GOT3 (cell line): Measurements from ENCODE around the gene SWI5.
"Not testable (repeated sequence)": the region's sequence is repeated elsewhere in the genome, so short reads cannot be mapped to it uniquely, and the experiment has no call there.

ENCODE experiments used
- DNase-seq: peaks from one replicate; lab custom pipeline; 2025; ENCODE audit warnings: mixed read lengths; lab: John Stamatoyannopoulos, UW

Gene SWI5

DNA sequence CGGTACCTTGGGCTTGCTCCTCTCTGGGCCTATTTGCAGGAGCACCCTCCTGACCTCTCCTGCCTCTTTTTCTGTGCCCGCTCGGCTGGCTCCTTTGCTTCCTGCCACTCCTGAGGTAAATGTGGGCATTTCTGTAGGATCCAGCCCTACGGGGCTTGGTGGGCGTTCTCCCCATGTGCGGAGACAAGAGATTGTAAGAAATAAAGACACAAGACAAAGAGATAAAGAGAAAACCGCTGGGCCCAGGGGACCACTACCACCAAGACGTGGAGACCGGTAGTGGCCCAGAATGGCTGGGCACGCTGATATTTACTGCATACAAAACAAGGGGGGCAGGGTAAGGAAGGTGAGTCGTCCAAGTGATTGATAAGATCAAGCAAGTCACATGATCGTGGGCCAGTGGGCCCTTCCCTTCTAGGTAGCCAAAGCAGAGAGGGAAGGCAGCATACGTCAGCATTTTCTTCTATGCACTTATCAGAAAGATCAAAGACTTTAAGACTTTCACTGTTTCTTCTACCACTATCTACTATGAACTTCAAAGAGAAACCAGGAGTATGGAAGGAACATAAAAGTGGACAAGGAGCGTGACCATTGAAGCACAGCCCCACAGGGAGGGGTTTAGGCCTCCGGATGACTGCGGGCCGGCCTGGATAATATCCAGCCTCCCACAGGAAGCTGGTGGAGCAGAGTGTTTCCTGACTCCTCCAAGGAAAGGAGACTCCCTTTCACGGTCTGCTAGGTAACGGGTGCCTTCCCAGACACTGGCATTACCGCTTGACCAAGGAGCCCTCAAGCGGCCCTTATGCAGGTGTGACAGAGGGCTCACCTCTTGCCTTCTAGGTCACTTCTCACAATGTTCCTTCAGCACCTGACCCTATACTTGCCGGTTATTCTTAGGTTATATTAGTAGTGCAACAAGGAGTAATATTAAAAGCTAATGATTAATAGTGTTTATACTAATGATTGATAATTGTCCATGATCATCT lies 3.3 kb downstream of the SWI5 start:
- not testable (repeated sequence) for DNase-seq

DNA sequence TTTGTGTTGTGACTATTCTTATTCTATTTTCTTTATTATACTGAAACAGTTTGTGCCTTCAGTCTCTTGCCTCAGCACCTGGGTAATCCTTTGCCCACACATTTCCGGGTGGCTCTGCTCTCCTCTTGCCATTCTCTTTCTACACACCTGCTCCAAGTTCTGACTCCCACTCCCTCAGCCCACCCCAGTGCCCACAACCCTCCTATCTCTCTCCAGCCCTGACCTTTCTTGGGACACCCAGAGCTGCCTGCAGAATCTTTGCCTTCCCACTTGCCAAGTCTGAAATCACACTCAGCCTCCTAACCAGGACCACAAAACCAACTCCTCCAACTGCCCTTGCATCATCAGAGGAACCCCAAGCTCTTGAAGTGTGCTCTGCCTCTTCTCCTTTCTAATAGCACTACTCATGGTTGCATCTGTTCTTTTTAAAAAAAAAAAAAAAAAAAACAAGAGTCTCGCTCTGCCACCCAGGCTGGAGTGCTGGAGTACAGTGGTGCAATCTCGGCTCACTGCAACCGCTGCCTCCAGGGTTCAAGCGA lies 4.1 kb downstream of the SWI5 start:
- DNase-seq = no peak

DNA sequence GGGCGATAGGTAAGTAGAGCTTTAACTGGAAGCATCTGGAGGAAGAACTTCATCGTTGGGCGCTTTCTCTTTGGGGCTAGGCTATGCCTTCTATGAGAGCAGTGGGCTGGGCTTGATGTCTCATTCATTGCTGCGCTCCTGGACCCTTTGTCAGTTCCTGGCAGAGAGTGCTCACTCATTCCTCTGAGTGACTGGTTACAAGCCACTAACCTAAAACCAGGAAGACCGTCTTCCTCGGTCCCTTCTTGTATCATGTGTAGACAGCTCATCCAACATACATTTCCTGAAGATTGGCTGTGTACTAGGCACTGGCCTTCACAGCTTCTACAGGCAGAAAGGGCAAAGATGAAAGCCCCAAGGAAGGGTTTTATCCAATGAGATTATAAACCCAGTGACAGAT lies 6.4 kb downstream of the SWI5 start:
- no peak for DNase-seq

DNA sequence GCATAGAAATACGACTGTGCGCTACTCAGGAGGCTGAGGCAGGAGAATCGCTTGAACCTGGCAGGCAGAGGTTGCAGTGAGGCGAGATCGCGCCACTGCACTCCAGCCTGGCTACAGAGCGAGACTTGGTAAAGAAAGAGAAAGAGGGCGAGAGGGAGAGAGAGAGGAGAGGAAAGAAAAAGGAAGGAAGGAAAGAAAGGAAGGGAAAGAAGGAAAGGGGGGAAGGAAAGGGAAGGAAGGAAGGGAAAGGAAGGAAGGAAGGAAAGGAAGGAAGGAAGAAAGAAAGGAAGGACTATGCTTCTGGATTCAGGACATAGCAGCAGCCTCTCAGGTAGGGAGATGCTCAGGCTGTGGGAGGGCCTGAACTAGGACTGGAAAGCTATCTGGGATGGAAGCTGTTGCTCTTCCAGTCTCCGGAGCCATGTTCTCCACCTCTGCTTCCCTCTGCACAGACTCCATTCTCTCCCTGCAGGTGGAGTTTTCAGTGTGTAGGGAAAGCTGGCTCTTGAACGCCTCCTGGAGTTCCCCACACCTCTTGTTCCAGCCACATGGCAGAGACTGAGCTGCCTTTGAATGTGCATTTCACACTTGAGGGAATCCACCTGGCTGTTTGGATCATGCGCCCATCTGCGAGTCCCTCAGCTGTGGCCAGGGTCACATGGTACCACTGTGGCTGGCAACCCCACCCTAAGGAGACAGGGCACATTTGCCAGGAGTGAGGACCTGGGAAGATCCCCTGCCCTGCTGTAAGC lies 9.1 kb downstream of the SWI5 start:
- no peak for DNase-seq

DNA sequence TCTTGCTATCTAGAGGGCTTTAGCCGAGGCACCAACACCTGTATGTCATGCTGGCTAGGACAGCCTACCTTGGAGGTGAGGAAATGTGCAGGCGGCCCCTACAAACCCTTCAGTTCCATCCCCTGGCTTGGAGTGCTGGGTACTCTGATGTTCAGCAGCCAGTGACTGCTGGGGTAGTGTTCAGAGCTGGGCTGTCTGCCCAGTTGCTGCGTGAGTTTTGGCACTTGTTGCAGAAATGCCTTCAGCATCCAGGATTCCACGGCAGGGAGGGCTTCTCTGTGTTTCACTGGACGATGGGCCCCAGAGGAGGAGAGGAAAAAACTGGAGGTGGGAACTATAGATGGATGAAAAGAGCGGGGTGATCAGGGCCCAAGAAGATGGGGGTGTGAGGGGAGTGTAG lies 10.4 kb downstream of the SWI5 start:
- no peak for DNase-seq

DNA sequence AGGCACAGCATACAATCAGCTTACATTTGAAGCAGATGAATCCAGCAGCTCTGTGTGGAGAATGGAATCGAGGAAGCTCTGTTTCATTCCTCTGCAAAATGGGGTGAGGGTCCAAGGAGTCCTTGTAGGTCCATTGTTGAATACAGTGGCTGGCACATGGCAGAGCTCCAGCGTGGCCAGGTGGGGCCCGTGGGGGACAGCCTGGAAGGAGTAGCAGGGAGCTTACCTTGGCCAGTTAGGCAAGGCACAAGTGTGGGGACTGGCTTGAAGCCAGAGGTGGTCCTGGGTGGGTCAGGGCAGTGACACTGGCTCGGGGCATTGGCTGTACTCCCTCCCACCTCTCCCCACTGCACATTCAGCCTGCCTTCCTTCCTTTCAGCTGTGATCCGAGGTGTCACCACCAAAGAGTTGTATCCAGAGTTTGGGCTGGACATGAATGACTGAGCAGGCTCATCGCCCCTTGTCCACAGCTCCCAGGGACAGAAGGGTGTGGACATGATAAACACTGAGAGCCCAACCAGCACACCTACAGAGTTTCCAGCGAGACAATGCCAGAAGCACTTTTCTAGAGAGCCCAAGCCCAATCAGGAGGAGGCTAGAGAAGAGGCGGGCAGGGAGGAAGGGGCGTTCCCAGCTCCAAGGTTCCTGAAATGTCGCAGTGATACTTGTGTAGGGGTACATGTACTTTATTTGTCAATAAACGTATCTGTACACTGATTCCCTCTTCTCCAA lies 12.4 kb downstream of the SWI5 start:
- DNase-seq = no peak

DNA sequence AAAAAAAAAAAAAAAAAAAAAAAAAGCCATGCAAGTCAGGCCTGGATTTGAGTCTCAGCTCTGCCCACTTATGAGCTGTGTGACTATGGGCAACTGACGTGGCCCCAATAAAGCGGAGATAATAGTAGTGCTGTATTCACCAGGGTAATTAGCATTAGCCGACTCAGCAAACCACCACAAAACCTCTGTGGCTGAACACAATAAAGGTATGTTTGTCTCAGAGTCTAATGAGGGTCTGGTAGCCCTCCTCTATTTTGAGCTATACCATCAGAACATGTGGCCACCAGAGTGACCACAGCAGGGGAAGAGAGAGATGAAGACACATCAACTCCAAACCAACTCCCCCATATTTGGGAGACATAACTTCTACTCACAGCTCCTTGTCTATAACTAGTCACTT lies 15.9 kb downstream of the SWI5 start:
- no peak for DNase-seq

DNA sequence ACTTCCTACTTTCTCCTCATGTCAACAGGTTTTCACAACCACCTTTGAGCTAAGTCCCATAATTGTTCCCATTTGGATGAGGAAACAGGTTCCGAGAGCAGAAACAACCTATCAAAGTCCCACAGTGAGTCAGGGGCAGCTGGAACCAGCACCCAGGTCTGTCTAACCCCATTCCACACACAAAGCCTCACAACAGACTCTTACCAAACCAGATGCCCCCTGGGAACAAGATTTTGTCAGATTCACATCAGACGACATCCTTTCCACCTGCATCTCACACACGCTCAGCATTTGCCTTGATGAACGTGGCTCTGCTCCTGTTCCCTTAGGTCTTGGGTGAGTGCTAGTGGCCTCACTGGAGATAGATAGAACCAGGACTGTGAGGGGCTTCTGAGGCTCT lies 17.0 kb downstream of the SWI5 start:
- DNase-seq = no peak

DNA sequence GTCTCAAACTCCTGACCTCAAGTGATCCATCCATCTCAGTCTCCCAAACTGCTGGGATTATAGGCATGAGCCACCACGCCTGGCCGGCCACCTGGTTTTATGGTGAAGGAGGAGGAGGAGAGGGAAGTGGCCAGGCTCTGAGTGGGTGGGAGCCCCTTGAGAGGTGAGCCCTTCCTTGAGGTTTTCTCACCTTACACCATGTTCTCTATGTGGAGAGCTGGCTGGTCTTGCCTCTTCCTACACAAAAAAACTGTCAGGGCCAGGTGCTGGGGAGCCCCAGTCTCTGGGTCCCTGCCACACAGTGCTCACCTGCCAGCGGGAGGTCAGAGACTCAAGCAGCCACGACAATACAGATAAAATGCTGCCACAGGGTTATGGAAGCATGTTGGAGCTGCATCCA lies 18.1 kb downstream of the SWI5 start:
- DNase-seq = no peak

DNA sequence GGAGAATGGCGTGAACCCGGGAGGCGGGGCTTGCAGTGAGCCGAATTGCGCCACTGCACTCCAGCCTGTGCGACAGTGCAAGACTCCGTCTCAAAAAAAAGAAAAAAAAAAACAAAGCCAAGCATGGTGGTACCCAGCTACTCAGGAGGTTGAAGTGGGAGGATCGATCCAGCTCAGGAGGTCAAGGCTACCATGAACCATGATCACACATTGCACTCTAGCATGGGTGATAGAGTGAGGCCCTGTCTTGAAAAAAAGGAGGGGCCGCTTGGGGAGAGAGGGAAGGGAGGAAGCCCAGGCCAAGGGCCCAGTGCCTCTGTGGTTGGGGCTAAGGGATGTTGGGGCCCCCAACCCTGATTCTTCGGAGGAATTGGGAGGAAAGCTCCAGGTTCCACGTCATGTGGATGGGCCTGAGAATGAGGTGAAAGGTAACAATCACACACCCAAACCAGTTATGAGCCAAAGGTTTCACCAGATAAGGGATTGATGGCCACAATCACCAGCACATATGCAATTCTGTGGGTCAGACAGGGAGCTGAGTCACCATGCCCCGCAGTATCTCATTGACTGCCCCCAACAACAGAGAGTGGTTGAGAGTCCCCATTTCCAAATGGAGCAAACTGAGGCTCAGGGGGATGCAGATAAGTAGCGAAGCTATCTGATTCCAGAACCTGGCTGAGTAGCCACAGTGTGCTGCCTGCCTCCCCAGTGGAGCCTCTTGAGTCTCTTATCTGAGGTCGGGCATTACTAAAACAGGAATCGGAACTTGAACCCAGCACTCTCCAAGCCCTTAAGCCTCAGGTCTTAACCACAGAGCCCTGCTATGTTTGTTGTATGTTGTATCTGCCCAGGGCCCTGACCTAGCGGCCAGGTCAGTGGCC lies 20.5 kb downstream of the SWI5 start:
- no peak for DNase-seq

DNA sequence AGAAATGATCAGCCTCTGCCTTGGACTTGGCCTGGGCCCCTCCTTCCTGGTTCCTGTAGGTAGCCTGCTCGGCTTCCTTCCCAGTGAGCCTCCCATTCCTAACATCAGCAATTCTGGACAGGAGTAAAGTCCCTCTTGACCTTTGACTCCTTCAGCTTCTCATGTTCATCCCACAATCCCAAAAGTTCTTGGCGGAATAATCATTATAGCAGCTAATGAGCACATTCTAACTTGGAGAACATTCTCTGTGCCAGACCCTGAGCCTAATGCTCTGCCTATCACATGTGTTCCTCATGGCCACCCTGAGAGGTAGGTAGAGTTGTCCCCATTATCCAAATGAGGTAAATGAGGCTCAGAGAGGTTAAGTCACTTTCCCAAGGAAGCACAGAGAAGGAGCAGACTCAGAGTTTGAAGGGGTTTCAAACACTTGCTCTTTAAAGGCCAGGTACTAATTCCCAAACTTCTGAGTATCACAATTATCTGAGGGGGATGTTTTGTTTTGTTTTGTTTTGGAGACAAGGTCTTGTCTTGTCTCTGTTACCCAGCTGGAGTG lies 21.2 kb downstream of the SWI5 start:
- DNase-seq = no peak

DNA sequence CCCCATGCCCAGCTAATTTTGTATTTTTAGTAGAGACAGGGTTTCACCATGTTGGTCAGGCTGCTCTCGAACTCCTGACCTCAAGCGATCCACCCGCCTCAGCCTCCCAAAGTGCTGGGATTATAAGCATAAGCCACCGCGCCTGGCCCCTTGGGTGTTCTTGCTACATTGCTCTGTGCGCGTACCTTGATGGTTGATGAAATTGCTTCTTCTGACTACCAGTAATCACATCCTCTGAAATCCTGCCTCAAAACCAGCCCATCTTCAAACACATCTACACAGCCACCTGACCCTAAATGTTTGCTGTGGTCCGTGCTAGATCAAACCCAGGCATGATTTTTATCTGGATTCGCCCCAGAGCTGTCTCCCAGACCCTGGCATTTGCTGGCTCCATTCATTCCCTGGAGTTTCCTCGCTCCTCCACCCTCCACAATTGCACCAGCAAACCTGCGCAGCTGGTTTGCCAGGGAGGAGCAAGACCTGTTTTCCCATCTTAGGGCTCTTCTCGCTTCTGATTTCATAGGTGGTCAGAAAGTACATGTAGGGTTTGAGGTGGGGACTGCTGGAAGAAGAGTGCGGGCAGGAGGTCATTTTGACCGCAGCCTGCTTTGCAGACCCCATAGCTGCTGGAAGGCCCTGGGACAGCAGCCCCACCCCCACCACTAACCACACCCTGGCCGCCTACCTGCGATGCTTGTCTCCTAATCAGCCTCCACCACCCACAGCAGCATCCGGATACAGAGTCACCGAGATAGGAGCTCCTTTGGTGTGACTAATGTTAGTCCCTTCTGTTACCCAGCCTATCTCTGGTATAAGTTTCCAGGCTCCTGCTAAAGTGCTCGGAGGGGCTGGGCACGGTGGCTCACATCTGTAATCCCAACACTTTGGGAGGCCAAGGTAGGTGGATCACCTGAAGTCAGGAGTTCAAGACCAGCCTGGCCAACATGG lies 22.7 kb downstream of the SWI5 start:
- no peak for DNase-seq

DNA sequence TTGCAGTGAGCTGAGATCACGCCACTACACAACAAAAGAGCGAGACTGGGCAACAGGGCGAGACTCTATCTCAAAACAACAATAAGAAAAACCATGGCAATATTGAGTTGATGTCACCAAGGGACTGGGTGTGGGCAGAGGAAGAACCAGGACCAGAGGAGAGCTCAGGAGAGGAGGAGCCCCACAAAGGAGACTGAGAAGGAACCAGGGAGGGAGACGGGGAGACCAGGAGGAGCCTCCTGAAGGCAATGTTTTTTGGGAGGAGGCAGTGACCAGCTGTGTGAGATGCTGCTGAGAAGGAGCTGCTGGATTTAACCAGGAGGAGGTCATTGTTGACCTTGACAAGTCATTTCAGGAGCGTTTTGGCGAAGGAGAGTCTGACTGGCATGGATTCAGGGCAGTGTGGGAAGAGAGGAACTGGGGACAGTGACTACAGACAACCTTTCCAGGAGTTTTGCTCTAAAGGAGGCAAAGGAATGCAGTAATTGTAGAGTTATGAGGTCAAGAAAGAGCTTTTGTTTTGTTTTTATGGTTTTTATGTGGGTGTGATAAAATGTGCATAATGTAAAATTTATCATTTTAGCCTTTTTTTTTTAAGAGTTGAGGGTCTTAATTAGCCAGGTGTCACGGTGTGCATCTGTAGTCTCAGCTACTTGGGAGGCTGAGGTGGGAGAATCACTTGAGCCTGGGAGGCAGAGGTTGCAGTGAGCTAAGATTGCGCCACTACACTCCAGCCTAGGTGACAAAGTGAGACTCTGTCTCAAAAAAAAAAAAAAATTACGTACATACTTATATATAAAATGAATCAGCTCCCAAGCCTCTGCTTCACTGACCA lies 28.3 kb downstream of the SWI5 start:
- DNase-seq = no peak

DNA sequence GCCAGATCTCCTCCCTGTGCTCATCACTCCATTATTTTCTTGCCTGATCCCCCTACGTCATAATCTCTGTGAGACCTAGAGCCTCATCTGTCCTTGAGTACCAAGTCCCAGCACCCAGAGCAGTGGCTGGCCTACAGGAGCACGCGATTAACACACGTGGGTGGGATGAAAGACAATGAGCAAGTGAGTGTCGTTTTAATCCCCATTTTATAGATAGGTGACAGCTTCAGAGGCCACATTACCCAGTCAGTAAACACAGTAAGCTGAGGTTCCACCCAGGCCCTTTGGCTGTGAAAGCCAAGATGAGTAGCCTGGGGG lies 28.9 kb downstream of the SWI5 start:
- DNase-seq = no peak

DNA sequence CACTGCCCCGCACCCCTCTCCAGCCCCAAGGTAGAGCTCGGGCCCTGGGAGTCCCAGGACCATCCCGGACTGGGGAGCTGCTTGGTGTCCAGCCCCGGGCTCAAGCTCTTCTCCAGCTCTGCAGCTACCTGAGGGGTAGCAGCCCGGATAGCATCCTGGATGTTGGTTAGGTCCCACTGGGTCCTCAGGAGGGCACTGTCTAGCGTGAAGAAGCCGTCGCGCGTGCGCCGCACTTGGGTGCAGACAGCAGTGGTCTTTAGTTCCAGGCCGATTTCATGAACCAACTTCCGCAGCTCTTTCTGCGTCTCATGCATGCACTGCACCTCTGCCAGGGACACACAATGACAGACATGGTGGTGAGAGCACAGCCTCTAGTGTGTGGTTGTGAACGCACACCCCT lies 33.5 kb downstream of the SWI5 start:
- DNase-seq = no peak

DNA sequence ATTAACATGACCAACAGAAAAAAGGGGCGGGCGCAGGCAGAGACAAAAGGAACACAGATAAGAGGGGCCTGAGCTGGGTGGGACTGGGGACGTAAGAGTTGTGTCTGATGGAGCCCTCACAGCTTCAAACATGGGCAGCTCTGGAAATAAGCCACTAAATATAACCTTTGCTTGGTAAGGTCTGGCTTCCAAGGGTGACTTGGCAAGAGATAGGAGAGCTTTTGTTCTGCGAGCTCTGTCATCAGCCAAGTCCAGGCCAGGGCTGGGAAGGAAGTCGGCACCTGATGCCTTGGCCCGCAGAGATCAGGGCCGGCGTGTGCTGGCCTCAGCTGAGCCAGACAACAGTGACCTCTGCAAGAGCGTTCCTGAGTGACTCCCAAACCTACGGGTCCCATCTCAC lies 34.4 kb downstream of the SWI5 start:
- DNase-seq = no peak

DNA sequence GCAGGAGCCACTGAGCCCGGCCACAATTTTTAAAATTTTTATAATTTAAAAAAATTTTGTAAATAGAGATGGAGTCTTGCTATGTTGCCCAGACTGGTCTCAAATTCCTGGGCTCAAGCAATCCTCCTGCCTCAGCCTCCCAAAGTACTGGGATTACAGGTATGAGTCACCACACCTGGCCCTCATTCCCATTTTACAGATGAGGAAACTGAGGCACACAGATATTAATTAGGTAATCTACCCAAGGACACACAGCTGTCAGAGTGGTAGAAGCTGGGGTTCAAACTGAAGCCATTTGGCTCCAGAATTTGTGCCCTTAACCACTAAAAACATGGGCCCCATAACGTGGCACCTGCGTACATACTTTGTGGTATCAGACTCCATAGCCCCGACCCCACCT lies 38.6 kb downstream of the SWI5 start:
- no peak for DNase-seq

DNA sequence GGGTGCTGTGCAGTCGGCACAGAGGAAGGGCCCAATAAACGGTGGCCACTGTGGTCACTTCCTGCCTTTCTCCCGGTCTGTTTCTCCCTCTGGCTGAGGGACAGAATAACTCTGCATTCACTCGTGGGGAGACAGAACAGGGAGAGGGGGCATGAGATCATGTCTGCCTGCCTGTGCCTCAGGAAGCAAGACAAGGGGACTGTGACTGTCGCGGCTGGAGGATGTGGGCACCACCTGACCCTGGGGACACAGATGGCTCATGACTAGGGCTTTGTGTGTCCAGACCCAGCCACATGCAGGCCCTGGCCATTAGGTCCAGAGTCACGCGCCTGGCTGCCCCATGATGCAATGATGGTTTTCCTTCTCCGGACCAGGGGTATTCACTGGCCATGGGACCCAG lies 40.3 kb downstream of the SWI5 start:
- DNase-seq = no peak

DNA sequence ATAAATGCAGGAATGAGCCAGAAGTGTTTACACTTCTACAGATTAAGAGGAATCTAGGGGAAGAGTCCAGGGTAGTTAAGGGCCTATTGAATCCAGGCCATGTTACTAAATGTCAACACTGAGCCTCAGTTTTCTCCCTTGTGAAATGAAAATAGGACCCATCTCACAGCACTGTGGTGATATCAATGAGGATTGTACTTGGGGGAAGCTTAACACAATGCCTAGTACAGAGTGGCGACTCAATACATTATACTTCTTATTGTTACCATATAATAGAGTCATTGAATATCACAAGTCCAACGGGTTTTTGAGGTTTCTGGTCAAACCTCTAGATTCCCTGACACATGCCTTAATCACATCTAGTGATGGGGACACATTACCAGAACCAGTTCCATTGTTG lies 41.6 kb downstream of the SWI5 start:
- no peak for DNase-seq
